ENCODE measurements around the gene SYT5. TPM values are rescaled to one million over a fixed set of nuclear protein-coding genes. Genes with fewer than 3 reads are reported as not detected.

SYT5 gene
- total RNA-seq, result 0.26 TPM in 1 of 2 replicates, not detected in the other

GRCh38 chr19:55179606-55180484, at the start of gene SYT5:
TSS of gene SYT5 (minus strand) at chr19:55180289. CDS start at chr19:55179041, 1,248 bp downstream.

GRCh38 chr19:55228403-55229031, 48.4 kb upstream of the SYT5 start, which contains the start of gene TMEM86B:
TSS of gene TMEM86B (minus strand) at chr19:55228763. CDS start at chr19:55228741, 22 bp downstream.

GRCh38 chr19:55208880-55209692, 29.0 kb upstream of the SYT5 start, which contains the start of gene PTPRH:
TSS of gene PTPRH (minus strand) at chr19:55209501. CDS start at chr19:55209433, 68 bp downstream.

GRCh38 chr19:55166530-55167268, 13.4 kb downstream of the SYT5 start, which contains the start of gene DNAAF3:
TSS of gene DNAAF3 (minus strand) at chr19:55166613. CDS start at chr19:55166413, 200 bp downstream.

GRCh38 chr19:55157064-55157908, 22.8 kb downstream of the SYT5 start, which contains the start of gene TNNI3:
TSS of gene TNNI3 (minus strand) at chr19:55157732. CDS start at chr19:55157589, 143 bp downstream.

GRCh38 chr19:55149078-55150003, 30.7 kb downstream of the SYT5 start, which contains the start of gene TNNT1:
TSS of gene TNNT1 (minus strand) at chr19:55149206. CDS start at chr19:55147157, 2,049 bp downstream.

Other genes starting within 250 kb of the SYT5 start
- not detected in 2 replicates for gene NLRP7, start 232.8 kb downstream of the SYT5 start, total RNA-seq
- gene NLRP2, start 213.9 kb downstream of the SYT5 start, total RNA-seq, result 0.23 and 2.6 TPM in 2 replicates
- gene GP6, start 142.0 kb downstream of the SYT5 start, total RNA-seq, result not detected in 2 replicates
- gene RDH13, start 117.1 kb downstream of the SYT5 start, total RNA-seq, result 6.4 and 8.1 TPM in 2 replicates
- gene EPS8L1, start 104.4 kb downstream of the SYT5 start, total RNA-seq, result 0.60 and 2.5 TPM in 2 replicates
- 71.1 and 98.8 TPM in 2 replicates for gene PPP1R12C, start 62.7 kb downstream of the SYT5 start, total RNA-seq
- gene TNNT1, start 31.1 kb downstream of the SYT5 start, total RNA-seq, result 5.4 and 9.0 TPM in 2 replicates
- 0.58 TPM in 1 of 2 replicates, not detected in the other for gene TNNI3, start 22.6 kb downstream of the SYT5 start, total RNA-seq
- gene DNAAF3, start 13.7 kb downstream of the SYT5 start, total RNA-seq, result 0.26 TPM in 1 of 2 replicates, not detected in the other
- gene PTPRH, start 29.2 kb upstream of the SYT5 start, total RNA-seq, result 7.0 and 9.4 TPM in 2 replicates
- gene TMEM86B, start 48.5 kb upstream of the SYT5 start, total RNA-seq, result 0.51 and 0.93 TPM in 2 replicates
- gene PPP6R1, start 78.7 kb upstream of the SYT5 start, total RNA-seq, result 30.5 and 31.7 TPM in 2 replicates
- gene HSPBP1, start 99.8 kb upstream of the SYT5 start, total RNA-seq, result 26.7 and 37.5 TPM in 2 replicates
- gene BRSK1, start 103.7 kb upstream of the SYT5 start, total RNA-seq, result 2.2 and 8.6 TPM in 2 replicates
- gene TMEM150B, start 145.1 kb upstream of the SYT5 start, total RNA-seq, result not detected in 2 replicates
- gene KMT5C, start 159.6 kb upstream of the SYT5 start, total RNA-seq, result 6.4 and 6.5 TPM in 2 replicates
- not detected in 2 replicates for gene COX6B2, start 174.4 kb upstream of the SYT5 start, total RNA-seq
- gene GARIN5B, start 183.0 kb upstream of the SYT5 start, total RNA-seq, result not detected in 2 replicates
- 0.77 TPM in 1 of 2 replicates, not detected in the other for gene IL11, start 190.2 kb upstream of the SYT5 start, total RNA-seq
- gene TMEM190, start 196.5 kb upstream of the SYT5 start, total RNA-seq, result 0.17 TPM in 1 of 2 replicates, not detected in the other
- 0.23 and 0.60 TPM in 2 replicates for gene TMEM238, start 204.0 kb upstream of the SYT5 start, total RNA-seq
- 452 and 1,009 TPM in 2 replicates for gene RPL28, start 205.6 kb upstream of the SYT5 start, total RNA-seq
- gene UBE2S, start 227.5 kb upstream of the SYT5 start, total RNA-seq, result 42.2 and 50.1 TPM in 2 replicates

Measured in pericardium fibroblast (primary cell).